ENCODE data around the gene BCL7B. TPM values are rescaled to one million over a fixed set of nuclear protein-coding genes. Genes with fewer than 3 reads are reported as not detected.

The BCL7B gene
- total and polyA plus RNA-seq, 2 experiments from 2014 or later, result 17.0 to 18.2 TPM

GRCh38 chr7:73526896-73527821 is 30.3 kb downstream of the BCL7B start:
- Mint-ChIP-seq H3K27ac (no peak overlapping the region), H3K4me3 (no peak overlapping the region), H3K36me3 (ENCODE audit: low read depth) (peaks cover under 1% of the 10 kb centered on the region; the same call in 1 of the 3 replicates), H3K4me1 (peaks cover 10% of the 10 kb centered on the region), H3K9me3 (no peaks in the 10 kb centered on the region; the same call in 2 of the 3 replicates), H3K27me3 (ENCODE audit: insufficient read depth, low read depth, poor library complexity) (peaks cover 14% of the 10 kb centered on the region)
- H3K4me2 ChIP-seq, result no peak overlapping the region
- peaks cover 11% of the 10 kb centered on the region; the same call in 1 of the 2 replicates for H3K4me1 ChIP-seq (ENCODE audit: insufficient read depth)
- H3K27me3 ChIP-seq (ENCODE audit: insufficient read depth), result no peaks in the 10 kb centered on the region
- TF ChIP-seq CREB1 (CRISPR knock-in tag; IDR thresholded peaks at IDR 0.05; ENCODE audit: low read depth) (no peak), EZH2phosphoT487 (IDR thresholded peaks at IDR 0.05; ENCODE audit: unreplicated experiment) (no peak), EZH2 (IDR thresholded peaks at IDR 0.05; ENCODE audit: low read depth, unreplicated experiment) (no peak), STAT1 (IDR thresholded peaks at IDR 0.05; ENCODE audit: unreplicated experiment) (no peak), NANOG (IDR thresholded peaks at IDR 0.05; ENCODE audit: borderline replicate concordance) (no peak), REST (IDR thresholded peaks at IDR 0.05; ENCODE audit: unreplicated experiment) (no peak), CTCF (conservative IDR thresholded peaks at IDR 0.05; ENCODE audit: low read depth in 2 of 2) (no peak), ZNF331 (CRISPR knock-in tag; IDR thresholded peaks at IDR 0.05; ENCODE audit: low read depth) (no peak), POLR2AphosphoS5 (IDR thresholded peaks at IDR 0.05; ENCODE audit: low read depth) (no peak), JUNB (IDR thresholded peaks at IDR 0.05; ENCODE audit: unreplicated experiment) (no peak), ZNF114 (CRISPR knock-in tag; IDR thresholded peaks at IDR 0.05) (no peak), ETS1 (IDR thresholded peaks at IDR 0.05) (no peak), ZNF462 (CRISPR knock-in tag; IDR thresholded peaks at IDR 0.05) (no peak)
- peak; percentile 45 for DNase-seq (ENCODE audit: low spot score)
- H3K36me3 ChIP-seq (ENCODE audit: insufficient read depth), result no peaks in the 10 kb centered on the region
- no peaks in the 10 kb centered on the region for H4K20me1 ChIP-seq (replicated peaks; ENCODE audit: insufficient read depth)
- no peaks in the 10 kb centered on the region; the same call in 1 of the 2 replicates for H3K79me2 ChIP-seq (replicated peaks; ENCODE audit: insufficient read depth)
- no peak overlapping the region for H3K27ac ChIP-seq (ENCODE audit: low read depth)
- no peak overlapping the region for H3K4me3 ChIP-seq
- H3K9me2 ChIP-seq (ENCODE audit: insufficient read depth), result no peaks in the 10 kb centered on the region
- ATAC-seq, result no peak
- H2AFZ ChIP-seq, result no peak overlapping the region
- 0 out of 2 replicates have a peak, but pooled peaks cover 6% of the 10 kb centered on the region for H3F3A ChIP-seq (replicated peaks; ENCODE audit: low read depth)
